ENCODE data around the gene SCP2D1. TPM values are rescaled to one million over a fixed set of nuclear protein-coding genes. Genes with fewer than 3 reads are reported as not detected.

The SCP2D1 gene
- total RNA-seq (2021; fragmentation: NEBNext Ultra II Directional; extraction: Animal tissue kit (Norgen Biotek cat#: 25700)), result not detected in 2 replicates
- polyA plus RNA-seq (2011; rRNA removed), result not detected in 2 replicates
- polyA plus RNA-seq (2011; cell fraction: cytosol; rRNA removed), result not detected
- polyA plus RNA-seq (2011; cell fraction: nucleus; rRNA removed), result not detected
- not detected in 4 replicates for polyA plus RNA-seq (2012, experiment 1 of 2)
- polyA plus RNA-seq (2012, experiment 2 of 2), result not detected
- not detected for polyA plus RNA-seq (2013, experiment 1 of 2)
- polyA plus RNA-seq (2013, experiment 2 of 2), result not detected
- not detected in 2 replicates for polyA minus RNA-seq (2011; rRNA and poly(A)+ RNA removed)
- polyA minus RNA-seq (2011; cell fraction: cytosol; rRNA and poly(A)+ RNA removed), result not detected
- not detected for polyA minus RNA-seq (2011; cell fraction: nucleus; rRNA and poly(A)+ RNA removed)
- long read RNA-seq, experiment 1, result 0 reads
- long read RNA-seq, experiment 2, result 0 reads

DNA sequence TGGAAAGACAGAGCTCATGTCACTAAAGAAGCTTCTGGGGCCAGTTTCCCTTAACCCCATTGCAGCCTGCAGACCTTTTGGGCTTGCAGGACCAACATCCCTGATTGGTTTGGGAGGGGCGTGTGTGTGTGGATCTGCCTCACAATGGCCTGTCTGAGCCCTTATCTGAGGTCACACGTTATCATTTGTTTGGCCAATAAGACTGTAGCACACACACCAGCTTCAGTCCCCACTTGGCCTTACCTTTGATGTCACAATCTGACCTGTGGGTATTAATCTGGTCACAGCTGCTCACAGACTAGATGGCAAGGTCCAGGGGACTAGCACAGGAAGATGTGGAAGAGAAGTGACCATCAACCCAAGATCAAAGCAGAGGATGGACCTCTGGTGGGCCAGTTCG is at the start of gene SCP2D1:
SCP2D1 (plus strand) TSS at position 301 of the 400 bp plus-strand sequence; CDS start at position 334, 33 bp downstream.
- Histone ChIP-seq H3K14ac (ENCODE audit: insufficient read length) (no peak within 1 kb of the TSS), H3K18ac (ENCODE audit: extremely low read depth, low read length) (no peak within 1 kb of the TSS), H2BK12ac (ENCODE audit: low read depth, low read length) (no peak within 1 kb of the TSS), H3K23ac (ENCODE audit: insufficient read length) (no peak within 1 kb of the TSS), H2BK120ac (replicated peaks; ENCODE audit: low read depth, low read length) (no peak within 1 kb of the TSS), H4K8ac (ENCODE audit: extremely low read depth, insufficient read depth, low read length) (no peak within 1 kb of the TSS), H3K27me3 (replicated peaks in 1 of 4; ENCODE audit: control insufficient read depth in 3 of 4, extremely low read depth in 1 of 4, insufficient read depth in 3 of 4, low read length in 3 of 4) (no peaks in the 10 kb centered on the region), H2BK5ac (ENCODE audit: low read depth, low read length) (no peak within 1 kb of the TSS), H3K9me3 (ENCODE audit: insufficient read depth in 2 of 2, low read depth in 1 of 2, low read length in 1 of 2) (no peaks in the 10 kb centered on the region), H3K79me1 (ENCODE audit: low read depth, low read length) (no peaks in the 10 kb centered on the region), H3K4me1 (replicated peaks in 1 of 4; ENCODE audit: control insufficient read depth in 3 of 4, insufficient read depth in 4 of 4, low read length in 3 of 4) (no peaks in the 10 kb centered on the region), H3K4me2 (ENCODE audit: insufficient read depth in 1 of 2, low read depth in 2 of 2, low read length in 2 of 2) (no peak within 1 kb of the TSS), H2AK5ac (ENCODE audit: low read depth, low read length) (no peak within 1 kb of the TSS), H3K23me2 (ENCODE audit: low read depth, low read length) (no peaks in the 10 kb centered on the region), H3K4ac (replicated peaks; ENCODE audit: insufficient read length, low read depth, low read length) (no peak within 1 kb of the TSS), H2BK20ac (ENCODE audit: low read length) (no peak within 1 kb of the TSS), H3K4me3 (ENCODE audit: extremely low read depth in 1 of 4, insufficient read depth in 2 of 4, low read depth in 3 of 4, low read length in 4 of 4) (no peak within 1 kb of the TSS), H4K20me1 (replicated peaks in 1 of 2; ENCODE audit: control insufficient read depth in 1 of 2, insufficient read depth in 2 of 2, low read length in 2 of 2) (no peaks in the 10 kb centered on the region), H4K5ac (ENCODE audit: insufficient read length, low read depth, low read length) (no peak within 1 kb of the TSS), H3K79me2 (ENCODE audit: control insufficient read depth in 1 of 2, insufficient read depth in 2 of 2, low read length in 2 of 2) (no peaks in the 10 kb centered on the region), H3K27ac (ENCODE audit: low read depth, low read length) (no peak within 1 kb of the TSS), H2BK15ac (ENCODE audit: low read length) (no peak within 1 kb of the TSS), H3K9ac (replicated peaks in 1 of 4; ENCODE audit: extremely low read depth in 1 of 4, low read depth in 3 of 4, low read length in 3 of 4) (no peak within 1 kb of the TSS), H3K56ac (replicated peaks; ENCODE audit: insufficient read length, low read depth, low read length) (no peak within 1 kb of the TSS), H2AFZ (ENCODE audit: low read length) (no peak within 1 kb of the TSS), H3K36me3 (ENCODE audit: control insufficient read depth in 2 of 4, insufficient read depth in 4 of 4, low read length in 3 of 4) (no peaks in the 10 kb centered on the region), H4K91ac (replicated peaks; ENCODE audit: insufficient read length, low read length) (no peak within 1 kb of the TSS)
- 95% methylated on average over 3 of the region's 3 CpGs; no CpG with 5 or more reads in 1 of the 2 experiments for WGBS, 2 experiments (ENCODE audit: extremely low coverage in 1 of 2, insufficient coverage in 1 of 2, insufficient read length in 1 of 2, insufficient replicate concordance in 2 of 2, low coverage in 1 of 2, low lambda C conversion rate in 2 of 2, missing lambda C conversion rate in 1 of 2)
- ChIA-PET CTCF (ENCODE audit: partially characterized antibody) (interaction anchor here (0.6 to 2.0 kb wide), 3 partner anchors 11 to 414 kb away, joined by 3 to 5 read pairs (median 3); no protein-coding TSS in a partner anchor), POLR2A (ENCODE audit: partially characterized antibody) (no interaction called here)
- no peak for DNase-seq (ENCODE audit: low read depth in 1 of 2, low spot score in 2 of 2)
- no peak for FAIRE-seq
